Kidney (tissue), 14 donors: ENCODE results near the gene ZNF277. TPM values are rescaled to one million over a fixed set of nuclear protein-coding genes. Genes with fewer than 3 reads are reported as not detected.

Experiments used
- DNase-seq, 5 donors: peaks; one replicate each; pipeline ENCODE4 v3.0.0-alpha.2; 2013 to 2020
- FAIRE-seq: peaks from 2 replicates; lab custom pipeline; 2012; peaks lifted over from hg19 to GRCh38; lab: Jason Lieb, UNC
- H3K27ac ChIP-seq, 2 donors: one replicate each; pipeline ENCODE4 v1.7.0; 2013; ENCODE audit warnings: low read depth in 2 of 2, low read length in 2 of 2, inconsistent platforms in 1 of 2
- H3K27me3 ChIP-seq: one replicate; pipeline ENCODE4 v1.7.1; 2013; ENCODE audit warnings: low read length, inconsistent platforms; ENCODE audit not compliant: control insufficient read depth, insufficient read depth
- H3K36me3 ChIP-seq, 3 donors: one replicate each; pipeline versions ENCODE4 v1.7.0 to v1.7.1; 2013; ENCODE audit warnings: low read length in 3 of 3, control low read depth in 1 of 3, inconsistent platforms in 1 of 3; ENCODE audit not compliant: insufficient read depth in 3 of 3, control insufficient read depth in 2 of 3
- H3K4me1 ChIP-seq, 3 donors: one replicate each; pipeline versions ENCODE4 v1.7.0 to v1.7.1; 2013; ENCODE audit warnings: low read length in 3 of 3, inconsistent platforms in 1 of 3, low read depth in 1 of 3; ENCODE audit not compliant: control insufficient read depth in 2 of 3, insufficient read depth in 2 of 3
- H3K4me3 ChIP-seq, 3 donors: one replicate each; pipeline versions ENCODE4 v1.7.0 to v1.8.1; 2013; ENCODE audit warnings: low read length in 3 of 3, control low read depth in 1 of 3, inconsistent platforms in 1 of 3
- H3K9ac ChIP-seq, 3 donors: one replicate each; pipeline versions ENCODE4 v1.7.0 to v1.7.1; 2013; ENCODE audit warnings: low read length in 3 of 3, control low read depth in 1 of 3, inconsistent platforms in 1 of 3
- H3K9me3 ChIP-seq, 3 donors: one replicate each; pipeline versions ENCODE4 v1.7.0 to v1.7.1; 2013; ENCODE audit warnings: low read length in 3 of 3, control low read depth in 1 of 3, inconsistent platforms in 1 of 3; ENCODE audit not compliant: control insufficient read depth in 2 of 3, insufficient read depth in 1 of 3
- intact Hi-C: fragments of 100-400 bp; cut with DNase I; formaldehyde crosslinking; loops from one replicate; pipeline ENCODE4 v1.11.1; 2022
- polyA plus RNA-seq: library from polyadenylated mRNA; stranded (reverse); fragments of 350-450 nt; fragmentation: Illumina TruSeq; extraction: RNeasy Lipid Tissue Mini Kit (QIAGEN cat#74804); gene quantifications from one replicate; pipeline ENCODE4 v1.2.3, GENCODE V29; 2014; ENCODE audit warnings: low read depth, low replicate concordance; ENCODE audit not compliant: insufficient read depth
- total RNA-seq: library from RNA; stranded (reverse); fragmentation: NEBNext Ultra II Directional; extraction: Animal tissue kit (Norgen Biotek cat#: 25700); gene quantifications from one replicate; pipeline ENCODE4 v1.2.1, GENCODE V29; 2021
- TF ChIP-seq, protein P1 (sequence below): IDR thresholded peaks from 3 replicates; pipeline ENCODE4 v1.5.1; 2012; ENCODE audit warnings: mild to moderate bottlenecking, moderate library complexity, borderline replicate concordance; ENCODE audit not compliant: insufficient read depth; ENCODE audit errors: extremely low read depth
- donor health status: control.
- donor health status: control.
- donor health status: control.
- donor health status: control.
- donor health status: control.
- donor health status: DM: yes; HTN: yes; CAD: no.
- donor health status: Normal renal cell carcinoma (clear cell type).

ZNF277 gene
- total and polyA plus RNA-seq, 2 donors from 2014 or later: 18.7 to 25.0 TPM

GRCh38 chr7:112336936-112337576, 130.6 kb downstream of the ZNF277 start:
- Histone ChIP-seq H3K36me3 (peaks cover 3 to 11% (median 4%) of the 10 kb centered on the region in 3 donors), H3K4me1 (no peaks in the 10 kb centered on the region), H3K9me3 (no peaks in the 10 kb centered on the region), H3K4me3 (no peak overlapping the region), H3K9ac (no peak overlapping the region), H3K27me3 (no peaks in the 10 kb centered on the region), H3K27ac (no peak overlapping the region)
- DNase-seq (no peak), FAIRE-seq (no peak)
- TF ChIP-seq, protein P1, sequence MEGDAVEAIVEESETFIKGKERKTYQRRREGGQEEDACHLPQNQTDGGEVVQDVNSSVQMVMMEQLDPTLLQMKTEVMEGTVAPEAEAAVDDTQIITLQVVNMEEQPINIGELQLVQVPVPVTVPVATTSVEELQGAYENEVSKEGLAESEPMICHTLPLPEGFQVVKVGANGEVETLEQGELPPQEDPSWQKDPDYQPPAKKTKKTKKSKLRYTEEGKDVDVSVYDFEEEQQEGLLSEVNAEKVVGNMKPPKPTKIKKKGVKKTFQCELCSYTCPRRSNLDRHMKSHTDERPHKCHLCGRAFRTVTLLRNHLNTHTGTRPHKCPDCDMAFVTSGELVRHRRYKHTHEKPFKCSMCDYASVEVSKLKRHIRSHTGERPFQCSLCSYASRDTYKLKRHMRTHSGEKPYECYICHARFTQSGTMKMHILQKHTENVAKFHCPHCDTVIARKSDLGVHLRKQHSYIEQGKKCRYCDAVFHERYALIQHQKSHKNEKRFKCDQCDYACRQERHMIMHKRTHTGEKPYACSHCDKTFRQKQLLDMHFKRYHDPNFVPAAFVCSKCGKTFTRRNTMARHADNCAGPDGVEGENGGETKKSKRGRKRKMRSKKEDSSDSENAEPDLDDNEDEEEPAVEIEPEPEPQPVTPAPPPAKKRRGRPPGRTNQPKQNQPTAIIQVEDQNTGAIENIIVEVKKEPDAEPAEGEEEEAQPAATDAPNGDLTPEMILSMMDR: no peak
- intact Hi-C loops: no loop called here

- no peak for FAIRE-seq
- TF ChIP-seq, protein P1: no peak
- intact Hi-C loops: no loop called here
- Histone ChIP-seq H3K36me3 (peaks cover 7 to 18% (median 8%) of the 10 kb centered on the region in 3 donors), H3K9me3 (no peaks in the 10 kb centered on the region), H3K27me3 (no peaks in the 10 kb centered on the region), H3K27ac (no peak overlapping the region), H3K4me3 (no peak overlapping the region), H3K9ac (no peak overlapping the region), H3K4me1 (no peaks in the 10 kb centered on the region)
- no peak for DNase-seq
Observed at GRCh38 chr7:112337892-112338291, 131.4 kb downstream of the ZNF277 start.

GRCh38 chr7:112338786-112339185, 132.3 kb downstream of the ZNF277 start:
- intact Hi-C loops: no loop called here
- Histone ChIP-seq H3K36me3 (peaks cover 8 to 24% (median 9%) of the 10 kb centered on the region in 3 donors), H3K4me3 (no peak overlapping the region), H3K9me3 (no peaks in the 10 kb centered on the region), H3K27ac (no peak overlapping the region), H3K27me3 (no peaks in the 10 kb centered on the region), H3K4me1 (no peaks in the 10 kb centered on the region), H3K9ac (no peak overlapping the region)
- FAIRE-seq: no peak
- TF ChIP-seq, protein P1: no peak
- DNase-seq: no peak
